Smooth muscle cell (in vitro differentiated cells): ENCODE data around the gene PIR. TPM values are rescaled to one million over a fixed set of nuclear protein-coding genes. Genes with fewer than 3 reads are reported as not detected.

Source experiments
- DNase-seq: peaks from one replicate; lab custom pipeline; 2025; ENCODE audit not compliant: unreplicated experiment; lab: John Stamatoyannopoulos, UW
- H2AFZ ChIP-seq: fragments of 200-600 bp; sonication (generic); 2 replicates; pipeline ENCODE4 v1.6.0; 2016; ENCODE audit warnings: antibody characterized with exemption, low read depth, mild to moderate bottlenecking
- H3F3A ChIP-seq: fragments of 200-600 bp; sonication (generic); 2 replicates; pipeline ENCODE4 v1.6.0; 2017; ENCODE audit warnings: antibody characterized with exemption, low read depth
- H3K27ac ChIP-seq: fragments of 200-600 bp; sonication (generic); 2 replicates; pipeline ENCODE4 v1.5.1; 2016; ENCODE audit warnings: low read depth, mild to moderate bottlenecking
- H3K27me3 ChIP-seq: fragments of 200-600 bp; sonication (generic); 2 replicates; pipeline ENCODE4 v1.6.1; 2016; ENCODE audit warnings: low read depth, mild to moderate bottlenecking
- H3K36me3 ChIP-seq: fragments of 200-600 bp; sonication (generic); 2 replicates; pipeline ENCODE4 v1.5.1; 2016; ENCODE audit warnings: low read depth
- H3K4me1 ChIP-seq: fragments of 200-600 bp; sonication (generic); 2 replicates; pipeline ENCODE4 v1.5.1; 2016; ENCODE audit warnings: low read depth
- H3K4me2 ChIP-seq: fragments of 200-600 bp; sonication (generic); 2 replicates; pipeline ENCODE4 v1.6.0; 2016; ENCODE audit warnings: mild to moderate bottlenecking
- H3K4me3 ChIP-seq: fragments of 200-600 bp; sonication (generic); 2 replicates; pipeline ENCODE4 v1.5.1; 2016; ENCODE audit warnings: mild to moderate bottlenecking
- H3K79me2 ChIP-seq: fragments of 200-600 bp; sonication (generic); 2 replicates; pipeline ENCODE4 v1.6.0; 2016; ENCODE audit warnings: low read depth, mild to moderate bottlenecking
- H3K9ac ChIP-seq: fragments of 200-600 bp; sonication (generic); 2 replicates; pipeline ENCODE4 v1.6.0; 2016; ENCODE audit warnings: low read depth
- H3K9me3 ChIP-seq: fragments of 200-600 bp; sonication (generic); replicated peaks from 2 replicates; pipeline ENCODE4 v1.5.1; 2016; ENCODE audit warnings: low read depth
- H4K20me1 ChIP-seq: fragments of 200-600 bp; sonication (generic); 2 replicates; pipeline ENCODE4 v1.6.0; 2016; ENCODE audit warnings: low read depth
- CTCF ChIP-seq: fragments of 200-600 bp; sonication (generic); IDR thresholded peaks from 2 replicates; pipeline ENCODE4 v1.5.1; 2017; ENCODE audit warnings: borderline replicate concordance, mild to moderate bottlenecking, antibody characterized with exemption; ENCODE audit not compliant: insufficient read depth, poor library complexity, severe bottlenecking
- whole genome bisulfite sequencing: methylation state at CpG from one replicate; pipeline ENCODE4 v1.1.7; 2016; ENCODE audit warnings: low lambda C conversion rate; 5-methylcytosine and 5-hydroxymethylcytosine counted together
- polyA plus RNA-seq: library from polyadenylated mRNA; unstranded; fragments of >200 nt; fragmentation: Nextera tagmentation; extraction: Ambion mirVana; gene quantifications from 2 replicates; pipeline ENCODE4 v1.2.1, GENCODE V29; 2016
- total RNA-seq: library from RNA; depleted of rRNA; stranded (reverse); fragments of >200 nt; gene quantifications from 2 replicates; pipeline ENCODE4 v1.2.3, GENCODE V29; 2014

The PIR gene
- total and polyA plus RNA-seq, 2 experiments from 2014 or later: 9.3 to 14.3 TPM

- TF ChIP-seq CTCF: no peak
- WGBS: 64% methylated on average over 1 of the region's 1 CpG
- H3K9ac ChIP-seq: no peak overlapping the region
Measured at GRCh38 chrX:15356444-15356843, 136.7 kb downstream of the PIR start.

GRCh38 chrX:15350329-15350996 lies 142.7 kb downstream of the PIR start:
- 57% methylated on average over 8 of the region's 8 CpGs for WGBS
- H2AFZ ChIP-seq: peak overlapping the region; percentile 26

More at GRCh38 chrX:15356444-15356843, 136.7 kb downstream of the PIR start:
- H3K9me3 ChIP-seq: no peaks in the 10 kb centered on the region
- no peaks in the 10 kb centered on the region for H3K4me1 ChIP-seq
- no peak overlapping the region for H3K4me3 ChIP-seq
- H3K27me3 ChIP-seq: no peaks in the 10 kb centered on the region
- no peak overlapping the region for H2AFZ ChIP-seq
- H3K27ac ChIP-seq: no peak overlapping the region
- no peaks in the 10 kb centered on the region for H3K36me3 ChIP-seq
- no peak overlapping the region for H3K4me2 ChIP-seq
- DNase-seq: no peak
- no peaks in the 10 kb centered on the region for H3K79me2 ChIP-seq
- no peaks in the 10 kb centered on the region for H4K20me1 ChIP-seq
- no peaks in the 10 kb centered on the region for H3F3A ChIP-seq

GRCh38 chrX:15349046-15349445 lies 144.1 kb downstream of the PIR start:
- Histone ChIP-seq H3K27ac (no peak overlapping the region), H3K9me3 (no peaks in the 10 kb centered on the region), H3K36me3 (no peaks in the 10 kb centered on the region), H3K4me1 (peaks cover 7% of the 10 kb centered on the region), H3K79me2 (no peaks in the 10 kb centered on the region), H3K4me2 (no peak overlapping the region), H4K20me1 (no peaks in the 10 kb centered on the region), H2AFZ (no peak overlapping the region), H3K27me3 (no peaks in the 10 kb centered on the region), H3K9ac (no peak overlapping the region), H3K4me3 (no peak overlapping the region), H3F3A (no peaks in the 10 kb centered on the region)
- DNase-seq: no peak
- WGBS: 21% methylated on average over 2 of the region's 2 CpGs
- TF ChIP-seq CTCF: peak; percentile 56

More at GRCh38 chrX:15350329-15350996, 142.7 kb downstream of the PIR start:
- Histone ChIP-seq H3K79me2 (no peaks in the 10 kb centered on the region), H4K20me1 (no peaks in the 10 kb centered on the region), H3K9me3 (no peaks in the 10 kb centered on the region), H3F3A (no peaks in the 10 kb centered on the region), H3K4me2 (peak overlapping the region; percentile 49), H3K27me3 (no peaks in the 10 kb centered on the region), H3K9ac (no peak overlapping the region), H3K4me1 (peaks cover 7% of the 10 kb centered on the region), H3K36me3 (no peaks in the 10 kb centered on the region), H3K4me3 (no peak overlapping the region), H3K27ac (no peak overlapping the region)
- no peak for TF ChIP-seq CTCF
- no peak for DNase-seq

GRCh38 chrX:15345976-15346375 lies 147.2 kb downstream of the PIR start:
- H3K9ac ChIP-seq: no peak overlapping the region
- no peaks in the 10 kb centered on the region for H3K9me3 ChIP-seq
- WGBS: 81% methylated on average over 3 of the region's 3 CpGs
- no peaks in the 10 kb centered on the region for H3K36me3 ChIP-seq
- DNase-seq: no peak
- TF ChIP-seq CTCF: no peak
- H2AFZ ChIP-seq: no peak overlapping the region
- no peaks in the 10 kb centered on the region for H4K20me1 ChIP-seq
- no peaks in the 10 kb centered on the region for H3K79me2 ChIP-seq
- H3K27me3 ChIP-seq: no peaks in the 10 kb centered on the region
- no peak overlapping the region for H3K27ac ChIP-seq
- no peaks in the 10 kb centered on the region for H3F3A ChIP-seq
- no peak overlapping the region for H3K4me3 ChIP-seq
- peaks cover 7% of the 10 kb centered on the region for H3K4me1 ChIP-seq
- no peak overlapping the region for H3K4me2 ChIP-seq
